HEK293 (cell line): ENCODE data around the gene TMEM87B.

Experiments
- CTCF ChIP-seq: fragments of 450-650 bp; formaldehyde crosslinking; IDR thresholded peaks from 2 replicates; pipeline ENCODE4 v1.5.1; 2016; ENCODE audit warnings: missing biosample characterization, missing genetic modification characterization
- REST ChIP-seq: fragments of 450-650 bp; formaldehyde crosslinking; IDR thresholded peaks from 2 replicates; pipeline ENCODE4 v1.5.1; 2016; ENCODE audit warnings: missing biosample characterization, missing genetic modification characterization
- ZBTB7A ChIP-seq: fragments of 450-650 bp; formaldehyde crosslinking; IDR thresholded peaks from 2 replicates; pipeline ENCODE4 v1.5.1; 2016; ENCODE audit warnings: low read depth, missing biosample characterization, missing genetic modification characterization
- ZNF133 ChIP-seq: fragments of 450-650 bp; formaldehyde crosslinking; IDR thresholded peaks from 2 replicates; pipeline ENCODE4 v1.5.1; 2016; ENCODE audit warnings: missing biosample characterization, missing genetic modification characterization
- ZNF292 ChIP-seq: fragments of 450-650 bp; formaldehyde crosslinking; IDR thresholded peaks from 2 replicates; pipeline ENCODE4 v1.5.1; 2016; ENCODE audit warnings: low read depth, missing biosample characterization, missing genetic modification characterization, borderline replicate concordance
- ZNF561 ChIP-seq: fragments of 450-650 bp; IDR thresholded peaks from 2 replicates; pipeline ENCODE4 v1.5.1; 2018; ENCODE audit warnings: missing biosample characterization, missing genetic modification characterization, borderline replicate concordance
- ZNF639 ChIP-seq: fragments of 450-650 bp; formaldehyde crosslinking; IDR thresholded peaks from 2 replicates; pipeline ENCODE4 v1.5.1; 2016; ENCODE audit warnings: missing biosample characterization, missing genetic modification characterization
- ZNF785 ChIP-seq: fragments of 450-650 bp; formaldehyde crosslinking; IDR thresholded peaks from 2 replicates; pipeline ENCODE4 v1.5.1; 2016; ENCODE audit warnings: missing biosample characterization, missing genetic modification characterization
- TF ChIP-seq, protein P1 (sequence below): fragments of 450-650 bp; formaldehyde crosslinking; IDR thresholded peaks from 2 replicates; pipeline ENCODE4 v1.5.1; 2016; ENCODE audit warnings: missing biosample characterization, missing genetic modification characterization
- TF ChIP-seq, protein P2 (sequence below): fragments of 450-650 bp; formaldehyde crosslinking; IDR thresholded peaks from 2 replicates; pipeline ENCODE4 v1.5.1; 2016; ENCODE audit warnings: missing biosample characterization, missing genetic modification characterization, low read depth

DNA sequence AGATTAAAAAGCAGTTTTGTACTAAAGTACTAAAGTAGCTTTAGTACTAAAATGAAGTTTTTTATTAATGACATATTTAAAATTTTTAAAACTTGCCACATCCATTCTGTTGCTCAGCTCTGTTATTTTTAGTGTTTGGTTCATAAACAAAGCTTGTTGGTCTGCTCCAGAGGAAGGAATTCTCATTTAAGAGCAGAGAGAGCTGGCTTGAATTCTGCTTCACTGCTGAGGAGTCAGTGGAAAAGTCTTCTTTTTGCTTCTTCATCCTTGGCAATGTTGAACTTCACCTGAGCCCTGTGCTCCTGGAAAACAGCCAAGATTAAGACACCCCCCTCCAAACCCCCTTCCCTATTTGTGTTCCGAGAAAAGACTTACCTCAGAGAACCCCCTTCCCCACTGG lies 40.6 kb downstream of the TMEM87B start:
- TF ChIP-seq ZNF785 (tag by site-specific recombination) (no peak), ZNF133 (tag by site-specific recombination) (no peak), CTCF (tag by site-specific recombination) (no peak), ZNF639 (tag by site-specific recombination) (no peak), ZNF292 (tag by site-specific recombination) (no peak), ZNF561 (tag by site-specific recombination) (no peak), ZBTB7A (tag by site-specific recombination) (no peak), REST (tag by site-specific recombination) (no peak)
- TF ChIP-seq, protein P1, sequence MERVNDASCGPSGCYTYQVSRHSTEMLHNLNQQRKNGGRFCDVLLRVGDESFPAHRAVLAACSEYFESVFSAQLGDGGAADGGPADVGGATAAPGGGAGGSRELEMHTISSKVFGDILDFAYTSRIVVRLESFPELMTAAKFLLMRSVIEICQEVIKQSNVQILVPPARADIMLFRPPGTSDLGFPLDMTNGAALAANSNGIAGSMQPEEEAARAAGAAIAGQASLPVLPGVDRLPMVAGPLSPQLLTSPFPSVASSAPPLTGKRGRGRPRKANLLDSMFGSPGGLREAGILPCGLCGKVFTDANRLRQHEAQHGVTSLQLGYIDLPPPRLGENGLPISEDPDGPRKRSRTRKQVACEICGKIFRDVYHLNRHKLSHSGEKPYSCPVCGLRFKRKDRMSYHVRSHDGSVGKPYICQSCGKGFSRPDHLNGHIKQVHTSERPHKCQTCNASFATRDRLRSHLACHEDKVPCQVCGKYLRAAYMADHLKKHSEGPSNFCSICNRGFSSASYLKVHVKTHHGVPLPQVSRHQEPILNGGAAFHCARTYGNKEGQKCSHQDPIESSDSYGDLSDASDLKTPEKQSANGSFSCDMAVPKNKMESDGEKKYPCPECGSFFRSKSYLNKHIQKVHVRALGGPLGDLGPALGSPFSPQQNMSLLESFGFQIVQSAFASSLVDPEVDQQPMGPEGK: no peak
- TF ChIP-seq, protein P2, sequence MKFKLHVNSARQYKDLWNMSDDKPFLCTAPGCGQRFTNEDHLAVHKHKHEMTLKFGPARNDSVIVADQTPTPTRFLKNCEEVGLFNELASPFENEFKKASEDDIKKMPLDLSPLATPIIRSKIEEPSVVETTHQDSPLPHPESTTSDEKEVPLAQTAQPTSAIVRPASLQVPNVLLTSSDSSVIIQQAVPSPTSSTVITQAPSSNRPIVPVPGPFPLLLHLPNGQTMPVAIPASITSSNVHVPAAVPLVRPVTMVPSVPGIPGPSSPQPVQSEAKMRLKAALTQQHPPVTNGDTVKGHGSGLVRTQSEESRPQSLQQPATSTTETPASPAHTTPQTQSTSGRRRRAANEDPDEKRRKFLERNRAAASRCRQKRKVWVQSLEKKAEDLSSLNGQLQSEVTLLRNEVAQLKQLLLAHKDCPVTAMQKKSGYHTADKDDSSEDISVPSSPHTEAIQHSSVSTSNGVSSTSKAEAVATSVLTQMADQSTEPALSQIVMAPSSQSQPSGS (tag by site-specific recombination): no peak
